ENCODE data around the gene TNIK.
"Not testable (repeated sequence)": the region's sequence is repeated elsewhere in the genome, so short reads cannot be mapped to it uniquely, and the experiment has no call there.

TNIK gene

GRCh38 chr3:171304498-171304897 is 155.7 kb downstream of the TNIK start:
- DNase-seq: not testable (repeated sequence)

- DNase-seq: not testable (repeated sequence)
Measured at GRCh38 chr3:171304017-171304416, 156.2 kb downstream of the TNIK start.

- DNase-seq: no peak
Measured at GRCh38 chr3:171301998-171302397, 158.2 kb downstream of the TNIK start.

- no peak for DNase-seq
Measured at GRCh38 chr3:171301002-171301401, 159.2 kb downstream of the TNIK start.

DNA sequence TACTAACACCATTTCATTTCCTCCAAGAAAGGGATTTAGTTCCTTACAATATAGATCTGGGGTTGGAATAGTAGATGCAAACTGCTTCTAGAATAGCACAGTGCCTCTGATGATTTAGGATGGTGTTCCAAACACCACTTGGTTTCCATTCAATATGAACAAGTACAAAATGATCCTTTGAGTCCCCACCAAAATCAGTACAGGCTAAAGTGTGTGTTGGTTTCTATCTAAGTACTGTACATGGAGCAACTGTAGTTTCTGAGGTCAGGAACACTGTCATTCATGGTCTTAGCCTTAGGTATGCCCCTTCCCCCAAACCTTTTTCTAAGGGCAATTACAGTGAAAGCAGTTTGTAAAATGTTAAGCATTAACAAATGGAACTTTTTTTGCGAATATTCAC is 162.3 kb downstream of the TNIK start:
- no peak for DNase-seq

GRCh38 chr3:171297207-171297606 is 163.0 kb downstream of the TNIK start:
- DNase-seq: no peak

- DNase-seq: no peak
Measured at GRCh38 chr3:171295484-171296373, 164.5 kb downstream of the TNIK start.

DNA sequence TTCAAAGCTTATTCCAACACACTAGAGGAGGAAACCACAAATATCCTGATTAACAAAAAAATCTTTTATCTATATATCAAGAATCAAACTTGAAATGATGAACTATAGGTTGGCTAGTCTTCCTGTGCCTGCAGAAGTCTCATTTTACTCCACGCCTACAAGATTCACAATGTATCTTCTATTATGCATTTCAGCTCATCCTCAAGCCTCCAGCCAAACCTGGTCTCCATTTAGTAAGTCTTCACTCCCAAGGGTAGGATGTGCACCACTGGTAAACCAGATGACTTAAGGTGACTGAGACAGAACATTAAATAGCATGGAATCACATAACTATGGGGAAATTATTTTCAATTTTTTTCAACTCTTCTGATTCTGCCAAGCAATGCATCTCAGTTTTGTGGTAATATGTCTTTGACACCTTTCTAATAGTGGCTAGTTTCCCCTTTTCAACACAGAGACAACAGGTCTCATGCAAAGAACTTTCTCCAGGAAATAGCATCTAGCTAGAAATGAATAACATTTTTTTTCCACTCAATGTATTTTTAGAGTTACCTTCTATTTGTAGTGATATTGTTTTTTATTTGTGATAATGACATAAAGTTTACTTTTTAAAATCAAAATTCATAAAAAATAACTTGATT is 166.9 kb downstream of the TNIK start:
- no peak for DNase-seq

GRCh38 chr3:171290680-171291079 is 169.5 kb downstream of the TNIK start:
- DNase-seq: no peak

DNA sequence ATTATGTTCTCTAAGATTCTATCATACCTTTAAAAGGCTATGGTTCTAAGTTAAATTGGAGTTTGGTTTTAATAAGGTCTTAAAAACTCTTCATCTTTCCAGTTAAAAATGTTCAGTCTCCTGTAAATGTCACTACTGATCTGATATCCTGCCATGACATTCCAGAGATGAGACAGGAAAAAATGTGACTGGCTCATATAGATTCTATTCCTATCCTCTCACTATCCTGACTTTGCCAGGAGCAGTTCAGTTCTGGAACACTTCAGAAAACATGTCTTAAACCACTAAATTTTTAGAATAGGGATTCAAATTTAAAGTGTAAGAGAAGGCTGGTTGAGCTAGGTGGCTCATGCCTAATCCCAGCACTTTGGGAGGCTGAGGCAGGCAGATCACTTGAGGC is 170.9 kb downstream of the TNIK start:
- no peak for DNase-seq

DNA sequence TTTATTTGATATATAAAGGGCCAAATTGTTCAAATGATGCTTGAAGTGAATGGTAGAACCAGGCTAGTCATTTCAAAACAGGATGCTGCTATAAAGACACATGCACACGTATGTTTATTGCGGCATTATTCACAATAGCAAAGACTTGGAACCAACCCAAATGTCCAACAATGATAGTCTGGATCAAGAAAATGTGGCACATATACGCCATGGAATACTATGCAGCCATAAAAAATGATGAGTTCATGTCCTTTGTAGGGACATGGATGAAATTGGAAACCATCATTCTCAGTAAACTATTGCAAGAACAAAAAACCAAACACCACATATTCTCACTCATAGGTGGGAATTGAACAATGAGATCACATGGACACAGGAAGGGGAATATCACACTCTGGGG is 172.4 kb downstream of the TNIK start:
- not testable (repeated sequence) for DNase-seq

DNA sequence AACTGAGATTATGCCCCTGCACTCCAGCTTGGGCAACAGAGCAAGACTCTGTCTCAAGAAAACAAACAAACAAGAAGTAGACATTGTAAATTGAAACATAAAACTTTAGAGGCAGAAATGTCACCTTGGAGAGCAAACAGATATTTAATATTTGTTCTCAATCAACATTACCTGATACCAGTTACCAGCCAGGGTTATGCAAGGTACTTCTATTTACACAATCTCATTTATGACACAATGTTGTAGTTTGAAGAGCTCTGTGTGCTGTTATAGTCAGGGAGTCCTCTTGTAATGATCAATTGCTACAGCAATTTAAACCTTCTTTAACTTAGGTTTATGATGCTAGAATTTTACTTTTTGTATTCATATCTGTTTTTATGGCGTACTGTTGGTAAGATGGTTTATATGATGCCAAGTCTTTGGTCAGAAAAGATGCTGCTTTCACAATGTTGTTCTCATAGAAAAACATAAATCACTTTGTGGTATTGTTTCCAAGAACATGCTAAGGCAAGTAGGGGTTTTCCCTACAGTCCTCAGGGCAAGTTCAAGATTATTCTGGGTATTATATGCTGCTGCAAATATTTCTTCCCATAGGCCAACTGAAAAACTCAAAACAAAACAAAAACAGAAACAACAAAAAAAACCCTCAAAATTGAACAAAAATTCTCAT is 173.5 kb downstream of the TNIK start:
- DNase-seq: no peak

- no peak for DNase-seq
Measured at GRCh38 chr3:171285287-171285686, 174.9 kb downstream of the TNIK start.

DNA sequence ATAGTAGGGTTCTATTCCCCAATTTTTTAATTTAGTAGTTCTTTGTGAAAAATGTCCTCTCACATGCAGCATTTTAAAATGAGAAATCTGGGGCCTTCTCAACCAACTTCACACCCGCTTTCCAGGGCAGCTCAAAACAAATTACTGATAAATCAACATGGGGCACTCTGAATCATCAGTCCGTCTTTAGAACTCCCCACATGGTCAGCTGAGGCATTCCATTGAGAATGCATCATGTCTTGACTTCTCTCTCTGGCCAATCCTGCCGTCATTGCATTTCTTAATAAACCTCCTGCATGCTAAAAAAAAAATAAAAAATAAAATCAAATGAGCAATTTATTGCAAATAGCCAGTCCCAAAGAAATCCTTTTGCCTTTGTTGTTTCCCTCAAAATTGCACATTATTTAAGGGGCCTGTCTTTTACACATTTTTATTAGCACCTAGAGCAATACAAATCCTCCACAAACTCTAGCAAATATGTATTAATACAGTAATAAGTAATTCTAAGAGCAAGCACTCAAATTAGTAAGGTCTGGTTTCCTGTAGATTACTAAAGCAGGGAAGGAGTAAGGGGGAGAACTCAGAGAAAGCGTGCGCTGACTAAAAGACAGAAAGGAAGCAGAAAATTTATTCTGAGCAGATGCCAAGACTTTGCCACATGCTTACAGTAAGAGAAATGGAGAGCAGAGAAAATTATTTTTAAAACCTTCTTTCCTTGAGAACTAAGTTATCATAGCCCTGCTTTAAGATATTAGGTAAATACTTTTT is 175.7 kb downstream of the TNIK start:
- no peak for DNase-seq

DNA sequence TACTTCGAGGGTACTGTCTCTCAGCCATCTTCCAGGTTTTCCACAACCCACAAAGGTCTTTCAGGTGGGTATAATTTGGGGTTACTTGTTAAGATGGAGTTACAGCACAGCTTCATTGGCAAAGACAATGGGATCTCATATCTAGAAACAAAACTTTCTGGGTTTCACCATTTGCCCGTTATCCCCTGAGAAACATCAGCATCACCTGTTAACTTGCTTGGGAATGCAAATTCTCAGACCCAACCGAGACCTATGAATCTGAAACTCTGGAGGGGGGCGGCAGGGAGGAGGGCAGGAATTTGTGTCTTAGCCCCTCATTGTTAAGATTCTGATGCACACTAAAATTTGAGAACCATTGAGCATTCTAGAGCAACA is 176.4 kb downstream of the TNIK start:
- DNase-seq: no peak

GRCh38 chr3:171283183-171283847 is 176.9 kb downstream of the TNIK start:
- no peak for DNase-seq

DNA sequence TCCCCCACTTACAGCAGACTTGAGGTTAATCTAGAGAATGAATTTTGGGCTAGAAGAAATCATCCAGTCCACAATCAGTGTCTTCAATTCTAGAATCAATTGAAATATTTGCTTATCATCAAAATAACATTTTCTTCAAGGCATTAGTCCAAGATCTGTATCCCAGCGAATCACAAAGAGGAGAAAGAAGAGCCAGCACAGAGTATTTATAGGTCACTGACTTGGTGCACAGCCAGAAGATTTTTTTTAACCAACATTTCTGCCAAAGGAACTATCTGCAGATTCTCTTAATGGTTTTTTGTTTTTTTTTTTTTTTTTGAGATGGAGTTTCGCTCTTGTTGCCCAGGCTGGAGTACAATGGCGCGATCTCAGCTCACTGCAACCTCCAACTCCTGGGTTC is 178.2 kb downstream of the TNIK start:
- DNase-seq: no peak

DNA sequence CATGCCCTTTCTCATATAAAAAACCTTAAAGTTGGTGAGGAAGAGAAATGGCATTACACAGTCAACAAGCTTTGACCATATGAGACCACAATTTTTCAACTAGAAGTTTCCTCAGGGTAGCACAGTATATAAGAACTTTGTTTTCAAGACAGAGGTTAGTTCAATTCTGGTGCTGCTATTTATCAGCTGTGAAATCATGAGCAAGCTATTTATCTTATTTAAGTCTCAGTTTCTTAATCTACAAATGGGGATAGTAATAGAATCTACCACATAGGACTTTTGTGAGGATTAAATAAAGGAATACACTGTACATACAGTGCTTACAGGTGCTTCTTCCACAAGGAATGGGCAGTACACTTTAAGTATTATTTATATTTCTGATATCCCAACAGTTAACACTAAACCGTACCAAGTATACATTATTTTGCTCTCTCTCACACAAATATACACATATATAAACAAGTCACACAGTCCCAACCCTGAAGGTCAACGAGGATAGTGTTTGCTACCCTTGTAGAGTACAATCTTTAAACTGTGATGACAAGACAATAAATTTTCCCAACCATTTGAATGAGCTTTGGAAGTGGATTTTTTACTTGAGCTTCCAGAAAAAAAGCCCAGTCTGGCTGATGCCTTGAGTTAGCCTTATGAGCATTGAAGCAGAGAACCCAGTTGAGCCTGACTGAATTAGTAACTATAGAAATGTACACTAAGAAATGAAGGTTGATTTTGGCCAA is 178.8 kb downstream of the TNIK start:
- DNase-seq: no peak

DNA sequence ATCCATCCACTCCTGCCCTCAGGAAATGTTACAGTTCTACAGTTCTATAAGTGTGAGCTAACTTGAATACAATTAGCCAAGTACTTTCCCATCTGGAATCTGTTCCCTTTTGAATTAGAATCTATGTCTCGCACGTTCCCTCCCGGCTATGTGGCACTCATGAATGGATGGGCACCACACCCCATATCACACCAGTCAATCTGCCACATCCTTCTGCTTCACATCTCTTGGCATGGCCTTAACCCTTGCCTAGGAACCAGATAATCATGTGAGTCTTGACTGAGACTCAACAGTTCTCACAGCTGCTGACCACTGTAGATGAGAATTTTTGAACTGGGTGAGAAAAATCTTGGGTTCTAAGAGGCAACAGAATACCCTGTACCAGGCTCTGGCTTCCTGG is 180.2 kb downstream of the TNIK start:
- no peak for DNase-seq

- no peak for DNase-seq
Measured at GRCh38 chr3:171278299-171278590, 182.0 kb downstream of the TNIK start.

- DNase-seq: no peak
Measured at GRCh38 chr3:171277456-171278298, 182.5 kb downstream of the TNIK start.

Data from NCI-H748 treated with DMSO at 0.1 percent for 48 hours (cell line).